Ovary (tissue), 3 donors: Measurements from ENCODE around the gene BABAM2.

ENCODE experiments used
- CTCF ChIP-seq, 3 donors: fragments of 450-650 bp in 2 of 3; fragments of 200-600 bp in 1 of 3; IDR thresholded peaks; one replicate each; pipeline versions ENCODE4 v1.5.1 to v1.8.0; 2016 to 2022; ENCODE audit warnings: antibody characterized with exemption in 3 of 3, mild to moderate bottlenecking in 1 of 3
- EP300 ChIP-seq: sonication (generic); formaldehyde crosslinking; IDR thresholded peaks from one replicate; pipeline ENCODE4 v1.6.1; 2017; ENCODE audit warnings: antibody characterized with exemption
- POLR2A ChIP-seq: fragments of 450-650 bp; IDR thresholded peaks from one replicate; pipeline ENCODE4 v1.6.1; 2017; ENCODE audit warnings: antibody characterized with exemption, mild to moderate bottlenecking, moderate library complexity
- donor health status: DM: no; HTN: no; CAD: no.

GRCh38 chr2:28068527-28068926 is 178.0 kb downstream of the BABAM2 start:
- TF ChIP-seq CTCF (IDR thresholded peaks at IDR 0.05) (no peak), POLR2A (no peak), EP300 (no peak)
